ENCODE results near the gene EXOC3L1. TPM values are rescaled to one million over a fixed set of nuclear protein-coding genes. Genes with fewer than 3 reads are reported as not detected.

Gene EXOC3L1
- total and polyA plus RNA-seq, 2 of the 13 experiments (the other 11 are each of a cell fraction or from before 2014, with no cell fraction given) = 0.12 TPM; not detected in 1

DNA sequence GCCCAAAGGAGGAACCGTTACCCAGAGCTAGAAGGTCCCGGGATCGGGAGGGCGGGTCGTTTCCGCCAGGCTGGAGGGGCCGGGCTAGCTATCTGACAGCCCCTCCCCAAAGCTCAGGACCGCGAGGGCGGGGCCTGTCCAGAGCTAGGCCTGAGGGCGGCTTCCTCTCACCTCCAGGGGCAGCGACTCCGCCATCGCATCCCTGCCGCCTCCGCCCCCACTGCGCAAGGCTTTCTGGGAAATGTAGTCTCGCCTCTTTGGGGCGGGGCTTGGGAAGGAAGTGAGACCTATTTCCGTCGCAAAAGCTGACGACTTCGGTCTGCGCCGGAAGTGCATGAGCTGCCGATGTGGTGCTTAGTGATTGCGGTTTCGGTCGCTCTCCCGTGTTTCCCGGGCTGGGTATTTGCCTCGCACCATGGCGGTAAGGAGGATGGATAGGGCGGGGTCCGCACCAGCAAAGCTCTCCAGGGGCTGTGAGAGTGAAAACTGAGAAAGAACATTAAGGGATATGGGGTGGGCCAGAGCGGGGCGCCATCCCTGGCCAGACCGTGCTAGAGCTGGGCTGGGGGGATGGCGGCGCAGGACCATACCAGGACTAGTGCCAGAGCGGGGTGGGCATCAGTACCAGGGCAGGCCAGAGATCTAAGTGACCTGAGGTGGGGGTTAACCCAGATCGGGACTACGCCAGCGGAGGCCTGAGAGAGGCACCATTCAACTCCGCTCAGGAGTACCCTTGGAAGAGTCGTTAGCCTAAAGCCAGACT is 37.0 kb upstream of the EXOC3L1 start, which contains the start of gene TMEM208 (continued):
- TF ChIP-seq TCF7L2 (IDR thresholded peaks at IDR 0.05; ENCODE audit: low read depth, low read length) (no peak), ZSCAN25 (CRISPR knock-in tag; IDR thresholded peaks at IDR 0.05) (peak; percentile 87; the same call in 1 of the 2 replicates), DPF2 (CRISPR knock-in tag; IDR thresholded peaks at IDR 0.05; ENCODE audit: borderline replicate concordance, low read depth) (no peak; the same call in 1 of the 2 replicates), CCDC6 (CRISPR knock-in tag; IDR thresholded peaks at IDR 0.05) (peak; percentile 92), ZNF7 (CRISPR knock-in tag; IDR thresholded peaks at IDR 0.05) (no peak), IRF2 (CRISPR knock-in tag; IDR thresholded peaks at IDR 0.05) (peak; percentile 99), AHR (CRISPR knock-in tag; IDR thresholded peaks at IDR 0.05) (peak; percentile 96), ZNF557 (CRISPR knock-in tag; IDR thresholded peaks at IDR 0.05) (0 out of 2 replicates have a peak, but pooled peaks have one; percentile 73), RARG (CRISPR knock-in tag; IDR thresholded peaks at IDR 0.05; ENCODE audit: low read depth) (no peak), SUZ12 (IDR thresholded peaks at IDR 0.05; ENCODE audit: low read depth, low read length) (peak; percentile 86), ZNF382 (CRISPR knock-in tag; IDR thresholded peaks at IDR 0.05; ENCODE audit: borderline replicate concordance) (no peak), ARHGAP35 (CRISPR knock-in tag; IDR thresholded peaks at IDR 0.05; ENCODE audit: borderline replicate concordance) (peak; percentile 53; the same call in 1 of the 2 replicates), ZMYM2 (CRISPR knock-in tag; IDR thresholded peaks at IDR 0.05) (no peak; the same call in 1 of the 2 replicates), ASH2L (IDR thresholded peaks at IDR 0.05; ENCODE audit: insufficient read length, low read depth, low read length) (peak; percentile 95), IRX3 (CRISPR knock-in tag; IDR thresholded peaks at IDR 0.05; ENCODE audit: borderline replicate concordance, low read depth) (no peak), ZNF670 (CRISPR knock-in tag; IDR thresholded peaks at IDR 0.05; ENCODE audit: borderline replicate concordance) (no peak), KLF11 (CRISPR knock-in tag; IDR thresholded peaks at IDR 0.05) (peak; percentile 92), NCOR1 (IDR thresholded peaks at IDR 0.05; ENCODE audit: borderline replicate concordance, low read length) (no peak), MYNN (CRISPR knock-in tag; IDR thresholded peaks at IDR 0.05; ENCODE audit: low read depth) (no peak), FOXP1 (IDR thresholded peaks at IDR 0.05) (no peak), FOXP1 (CRISPR knock-in tag; IDR thresholded peaks at IDR 0.05) (peak; percentile 52), FOXK2 (IDR thresholded peaks at IDR 0.05) (0 out of 2 replicates have a peak, but pooled peaks have one; percentile 60)
- TF ChIP-seq, protein P1, sequence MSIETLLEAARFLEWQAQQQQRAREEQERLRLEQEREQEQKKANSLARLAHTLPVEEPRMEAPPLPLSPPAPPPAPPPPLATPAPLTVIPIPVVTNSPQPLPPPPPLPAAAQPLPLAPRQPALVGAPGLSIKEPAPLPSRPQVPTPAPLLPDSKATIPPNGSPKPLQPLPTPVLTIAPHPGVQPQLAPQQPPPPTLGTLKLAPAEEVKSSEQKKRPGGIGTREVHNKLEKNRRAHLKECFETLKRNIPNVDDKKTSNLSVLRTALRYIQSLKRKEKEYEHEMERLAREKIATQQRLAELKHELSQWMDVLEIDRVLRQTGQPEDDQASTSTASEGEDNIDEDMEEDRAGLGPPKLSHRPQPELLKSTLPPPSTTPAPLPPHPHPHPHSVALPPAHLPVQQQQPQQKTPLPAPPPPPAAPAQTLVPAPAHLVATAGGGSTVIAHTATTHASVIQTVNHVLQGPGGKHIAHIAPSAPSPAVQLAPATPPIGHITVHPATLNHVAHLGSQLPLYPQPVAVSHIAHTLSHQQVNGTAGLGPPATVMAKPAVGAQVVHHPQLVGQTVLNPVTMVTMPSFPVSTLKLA (IDR thresholded peaks at IDR 0.05) = peak; percentile 77
- TF ChIP-seq, protein P2, sequence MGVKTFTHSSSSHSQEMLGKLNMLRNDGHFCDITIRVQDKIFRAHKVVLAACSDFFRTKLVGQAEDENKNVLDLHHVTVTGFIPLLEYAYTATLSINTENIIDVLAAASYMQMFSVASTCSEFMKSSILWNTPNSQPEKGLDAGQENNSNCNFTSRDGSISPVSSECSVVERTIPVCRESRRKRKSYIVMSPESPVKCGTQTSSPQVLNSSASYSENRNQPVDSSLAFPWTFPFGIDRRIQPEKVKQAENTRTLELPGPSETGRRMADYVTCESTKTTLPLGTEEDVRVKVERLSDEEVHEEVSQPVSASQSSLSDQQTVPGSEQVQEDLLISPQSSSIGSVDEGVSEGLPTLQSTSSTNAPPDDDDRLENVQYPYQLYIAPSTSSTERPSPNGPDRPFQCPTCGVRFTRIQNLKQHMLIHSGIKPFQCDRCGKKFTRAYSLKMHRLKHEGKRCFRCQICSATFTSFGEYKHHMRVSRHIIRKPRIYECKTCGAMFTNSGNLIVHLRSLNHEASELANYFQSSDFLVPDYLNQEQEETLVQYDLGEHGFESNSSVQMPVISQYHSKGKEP (CRISPR knock-in tag; IDR thresholded peaks at IDR 0.05) = peak; percentile 87; the same call in 1 of the 2 replicates
- TF ChIP-seq, protein P3, sequence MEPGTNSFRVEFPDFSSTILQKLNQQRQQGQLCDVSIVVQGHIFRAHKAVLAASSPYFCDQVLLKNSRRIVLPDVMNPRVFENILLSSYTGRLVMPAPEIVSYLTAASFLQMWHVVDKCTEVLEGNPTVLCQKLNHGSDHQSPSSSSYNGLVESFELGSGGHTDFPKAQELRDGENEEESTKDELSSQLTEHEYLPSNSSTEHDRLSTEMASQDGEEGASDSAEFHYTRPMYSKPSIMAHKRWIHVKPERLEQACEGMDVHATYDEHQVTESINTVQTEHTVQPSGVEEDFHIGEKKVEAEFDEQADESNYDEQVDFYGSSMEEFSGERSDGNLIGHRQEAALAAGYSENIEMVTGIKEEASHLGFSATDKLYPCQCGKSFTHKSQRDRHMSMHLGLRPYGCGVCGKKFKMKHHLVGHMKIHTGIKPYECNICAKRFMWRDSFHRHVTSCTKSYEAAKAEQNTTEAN (CRISPR knock-in tag; conservative IDR thresholded peaks at IDR 0.05) = peak; percentile 82

Data from HepG2 (cell line).